ENCODE results near the gene PRND. TPM values are rescaled to one million over a fixed set of nuclear protein-coding genes. Genes with fewer than 3 reads are reported as not detected.
"Not testable (repeated sequence)": the region's sequence is repeated elsewhere in the genome, so short reads cannot be mapped to it uniquely, and the experiment has no call there.

PRND gene
- total and polyA plus RNA-seq, 2 donors (not counting 1 experiment from before 2014, with no cell fraction given), result not detected

DNA sequence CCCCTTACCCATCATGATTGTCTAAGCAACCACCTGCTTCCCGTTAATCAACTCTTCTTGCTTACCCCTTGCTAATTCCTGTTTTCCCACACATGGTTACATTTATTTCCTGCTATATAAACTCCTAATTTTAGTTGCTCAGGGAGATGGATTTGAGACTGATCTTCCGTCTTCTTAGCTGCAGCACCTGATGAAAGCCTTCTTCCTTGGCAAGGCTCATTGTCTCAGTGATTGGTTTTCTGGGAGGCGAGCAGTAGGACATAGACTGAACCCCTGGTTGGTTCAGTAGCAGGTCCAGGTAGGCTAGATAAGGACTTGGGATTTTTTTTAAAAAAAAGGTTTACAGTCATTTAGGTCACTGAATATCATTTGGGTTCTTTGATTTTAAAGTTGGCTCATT lies 50.4 kb downstream of the PRND start:
- Histone ChIP-seq H3K79me2 (ENCODE audit: control insufficient read depth, insufficient read depth, low read length) (no peaks in the 10 kb centered on the region), H3K27me3 (ENCODE audit: control insufficient read depth, insufficient read depth, low read length) (no peaks in the 10 kb centered on the region), H2AFZ (ENCODE audit: low read length) (no peak overlapping the region), H3K9me3 (ENCODE audit: control insufficient read depth, insufficient read depth, low read depth, low read length) (no peaks in the 10 kb centered on the region), H3K4me1 (ENCODE audit: control insufficient read depth, extremely low read depth, insufficient read depth, low read length) (no peaks in the 10 kb centered on the region), H3K27ac (ENCODE audit: insufficient read depth, low read length) (no peak overlapping the region), H4K20me1 (ENCODE audit: control insufficient read depth, extremely low read depth, insufficient read depth, low read length) (no peaks in the 10 kb centered on the region), H3K9ac (ENCODE audit: insufficient read depth, low read length) (no peak overlapping the region), H3K4me2 (ENCODE audit: extremely low read depth, insufficient read depth, low read length) (no peak overlapping the region), H3K36me3 (ENCODE audit: control insufficient read depth, insufficient read depth, low read length) (no peaks in the 10 kb centered on the region), H3K4me3 (replicated peaks in 1 of 4; ENCODE audit: control extremely low read depth in 1 of 4, insufficient read depth in 1 of 4, low read depth in 3 of 4, low read length in 4 of 4) (no peak overlapping the region)
- no peak for DNase-seq (ENCODE audit: low read depth in 2 of 2)
- TF ChIP-seq EZH2 (IDR thresholded peaks at IDR 0.05; ENCODE audit: low read length, missing control alignments), result no peak
- TF ChIP-seq, protein P1, sequence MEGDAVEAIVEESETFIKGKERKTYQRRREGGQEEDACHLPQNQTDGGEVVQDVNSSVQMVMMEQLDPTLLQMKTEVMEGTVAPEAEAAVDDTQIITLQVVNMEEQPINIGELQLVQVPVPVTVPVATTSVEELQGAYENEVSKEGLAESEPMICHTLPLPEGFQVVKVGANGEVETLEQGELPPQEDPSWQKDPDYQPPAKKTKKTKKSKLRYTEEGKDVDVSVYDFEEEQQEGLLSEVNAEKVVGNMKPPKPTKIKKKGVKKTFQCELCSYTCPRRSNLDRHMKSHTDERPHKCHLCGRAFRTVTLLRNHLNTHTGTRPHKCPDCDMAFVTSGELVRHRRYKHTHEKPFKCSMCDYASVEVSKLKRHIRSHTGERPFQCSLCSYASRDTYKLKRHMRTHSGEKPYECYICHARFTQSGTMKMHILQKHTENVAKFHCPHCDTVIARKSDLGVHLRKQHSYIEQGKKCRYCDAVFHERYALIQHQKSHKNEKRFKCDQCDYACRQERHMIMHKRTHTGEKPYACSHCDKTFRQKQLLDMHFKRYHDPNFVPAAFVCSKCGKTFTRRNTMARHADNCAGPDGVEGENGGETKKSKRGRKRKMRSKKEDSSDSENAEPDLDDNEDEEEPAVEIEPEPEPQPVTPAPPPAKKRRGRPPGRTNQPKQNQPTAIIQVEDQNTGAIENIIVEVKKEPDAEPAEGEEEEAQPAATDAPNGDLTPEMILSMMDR (conservative IDR thresholded peaks at IDR 0.05 in 1 of 2, IDR thresholded peaks at IDR 0.05 in 1 of 2; ENCODE audit: low read depth in 1 of 2, low read length in 2 of 2), result no peak

DNA sequence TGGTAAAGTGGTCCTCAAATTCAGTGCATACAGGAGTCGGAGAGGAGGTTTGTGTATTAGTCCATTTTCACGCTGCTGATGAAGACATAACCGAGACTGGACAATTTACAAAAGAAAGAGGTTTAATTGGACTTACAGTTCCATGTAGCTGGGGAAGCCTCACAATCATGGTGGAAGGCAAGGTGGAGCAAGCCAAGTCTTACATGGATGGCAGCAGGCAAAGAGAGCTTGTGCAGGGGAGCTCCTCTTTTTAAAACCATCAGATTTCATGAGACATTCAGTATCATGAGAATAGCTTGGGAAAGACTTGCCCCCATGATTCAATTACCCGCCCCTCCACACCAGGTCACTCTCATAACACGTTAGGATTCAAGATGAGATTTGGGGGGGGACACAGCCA lies 51.3 kb downstream of the PRND start:
- not testable (repeated sequence) for H3K36me3 ChIP-seq (ENCODE audit: control insufficient read depth, insufficient read depth, low read length); DNase-seq (ENCODE audit: low read depth in 2 of 2); H3K79me2 ChIP-seq (ENCODE audit: control insufficient read depth, insufficient read depth, low read length); H3K27me3 ChIP-seq (ENCODE audit: control insufficient read depth, insufficient read depth, low read length); H4K20me1 ChIP-seq (ENCODE audit: control insufficient read depth, extremely low read depth, insufficient read depth, low read length); H3K4me3 ChIP-seq (replicated peaks in 1 of 4; ENCODE audit: control extremely low read depth in 1 of 4, insufficient read depth in 1 of 4, low read depth in 3 of 4, low read length in 4 of 4); H3K9me3 ChIP-seq (ENCODE audit: control insufficient read depth, insufficient read depth, low read depth, low read length); H3K4me2 ChIP-seq (ENCODE audit: extremely low read depth, insufficient read depth, low read length); H3K9ac ChIP-seq (ENCODE audit: insufficient read depth, low read length); H3K4me1 ChIP-seq (ENCODE audit: control insufficient read depth, extremely low read depth, insufficient read depth, low read length); H2AFZ ChIP-seq (ENCODE audit: low read length); H3K27ac ChIP-seq (ENCODE audit: insufficient read depth, low read length)

DNA sequence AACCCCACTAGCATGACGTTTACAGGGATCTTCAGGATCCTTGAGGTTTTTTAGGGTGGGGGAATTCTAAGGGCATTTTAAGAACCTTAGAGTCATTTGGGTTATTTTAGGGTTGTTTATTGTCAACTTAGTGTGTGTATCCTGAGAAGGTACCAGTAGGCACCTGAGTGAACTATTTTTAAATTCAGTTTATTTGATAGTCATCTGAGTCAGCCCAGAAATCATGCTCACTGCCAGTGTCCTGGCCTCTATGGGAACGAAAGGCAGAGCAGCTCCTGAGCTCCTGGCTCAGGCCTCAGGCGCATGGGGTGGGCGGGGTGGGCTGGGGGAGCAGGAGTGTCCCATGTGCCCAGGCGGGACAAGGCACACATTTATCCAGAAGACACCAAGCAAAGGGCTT lies 52.0 kb downstream of the PRND start:
- Histone ChIP-seq H3K4me1 (ENCODE audit: control insufficient read depth, extremely low read depth, insufficient read depth, low read length) (no peaks in the 10 kb centered on the region), H3K27ac (ENCODE audit: insufficient read depth, low read length) (no peak overlapping the region), H2AFZ (ENCODE audit: low read length) (no peak overlapping the region), H3K36me3 (ENCODE audit: control insufficient read depth, insufficient read depth, low read length) (no peaks in the 10 kb centered on the region), H3K9ac (ENCODE audit: insufficient read depth, low read length) (no peak overlapping the region), H3K79me2 (ENCODE audit: control insufficient read depth, insufficient read depth, low read length) (no peaks in the 10 kb centered on the region), H3K27me3 (ENCODE audit: control insufficient read depth, insufficient read depth, low read length) (no peaks in the 10 kb centered on the region), H3K4me2 (ENCODE audit: extremely low read depth, insufficient read depth, low read length) (no peak overlapping the region), H3K9me3 (ENCODE audit: control insufficient read depth, insufficient read depth, low read depth, low read length) (no peaks in the 10 kb centered on the region), H3K4me3 (replicated peaks in 1 of 4; ENCODE audit: control extremely low read depth in 1 of 4, insufficient read depth in 1 of 4, low read depth in 3 of 4, low read length in 4 of 4) (no peak overlapping the region), H4K20me1 (ENCODE audit: control insufficient read depth, extremely low read depth, insufficient read depth, low read length) (no peaks in the 10 kb centered on the region)
- DNase-seq (ENCODE audit: low read depth in 2 of 2), result no peak
- TF ChIP-seq, protein P1 (conservative IDR thresholded peaks at IDR 0.05 in 1 of 2, IDR thresholded peaks at IDR 0.05 in 1 of 2; ENCODE audit: low read depth in 1 of 2, low read length in 2 of 2), result no peak
- TF ChIP-seq EZH2 (IDR thresholded peaks at IDR 0.05; ENCODE audit: low read length, missing control alignments), result no peak
